OCI-LY7 (cell line): Measurements from ENCODE around the gene DUSP7. TPM values are rescaled to one million over a fixed set of nuclear protein-coding genes. Genes with fewer than 3 reads are reported as not detected.

Experiments used
- BruUV-seq: library from RNA; stranded (reverse); fragments of 400-500 nt; replicated peaks from 2 replicates; lab custom pipeline; 2021; lab: Mats Ljungman, UMichigan
- CTCF ChIA-PET: fragments of 300-600 bp; sonication (Branson Sonifier 250); formaldehyde crosslinking; loops from one replicate; lab custom pipeline; 2022; ENCODE audit warnings: antibody characterized with exemption; ENCODE audit not compliant: unreplicated experiment; lab: Charles Lee
- POLR2A ChIA-PET: fragments of 300-600 bp; sonication (Branson Sonifier 250); formaldehyde crosslinking; loops from one replicate; lab custom pipeline; 2022; ENCODE audit warnings: antibody characterized with exemption; lab: Charles Lee
- DNase-seq: peaks from one replicate; pipeline ENCODE4 v3.0.0-alpha.2; 2015; ENCODE audit warnings: low spot score
- H2AFZ ChIP-seq: fragments of 200-600 bp; sonication (generic), shearing (Covaris generic); 2 replicates; pipeline ENCODE4 v1.6.1; 2014; ENCODE audit warnings: mild to moderate bottlenecking, antibody characterized with exemption, low read length, moderate library complexity
- H3K27ac ChIP-seq: fragments of 200-600 bp; sonication (generic); 2 replicates; pipeline ENCODE4 v1.5.1; 2014; ENCODE audit warnings: mixed run types, low read depth, mild to moderate bottlenecking, moderate library complexity, low read length, inconsistent platforms; ENCODE audit not compliant: poor library complexity, severe bottlenecking
- H3K36me3 ChIP-seq: fragments of 200-600 bp; sonication (generic); 2 replicates; pipeline ENCODE4 v1.6.1; 2014; ENCODE audit warnings: mild to moderate bottlenecking, antibody characterized with exemption, low read length, moderate library complexity, mixed read lengths; ENCODE audit not compliant: insufficient read depth
- H3K4me1 ChIP-seq: fragments of 200-600 bp; sonication (generic); 2 replicates; pipeline ENCODE4 v1.5.1; 2014; ENCODE audit warnings: mild to moderate bottlenecking, low read length; ENCODE audit not compliant: insufficient read depth, poor library complexity, severe bottlenecking
- H3K4me2 ChIP-seq: fragments of 200-600 bp; sonication (generic); 2 replicates; pipeline ENCODE4 v1.6.1; 2014; ENCODE audit warnings: mild to moderate bottlenecking, low read length
- H3K4me3 ChIP-seq: fragments of 200-600 bp; sonication (generic); 2 replicates; pipeline ENCODE4 v1.5.1; 2014; ENCODE audit warnings: mild to moderate bottlenecking, low read depth, low read length; ENCODE audit not compliant: poor library complexity, severe bottlenecking
- H3K79me2 ChIP-seq: fragments of 200-600 bp; sonication (generic); 2 replicates; pipeline ENCODE4 v1.6.1; 2016; ENCODE audit warnings: low read depth, mild to moderate bottlenecking, low read length, moderate library complexity, mixed read lengths; ENCODE audit not compliant: insufficient read depth
- H3K9me2 ChIP-seq: fragments of 200-600 bp; sonication (generic); 2 replicates; pipeline ENCODE4 v1.6.1; 2016; ENCODE audit warnings: mild to moderate bottlenecking, low read length, mixed read lengths; ENCODE audit not compliant: insufficient read depth
- H3K9me3 ChIP-seq: fragments of 200-600 bp; sonication (generic); 2 replicates; pipeline ENCODE4 v1.6.1; 2014; ENCODE audit warnings: mild to moderate bottlenecking, mixed run types, low read length, mixed read lengths
- H4K20me1 ChIP-seq: fragments of 200-600 bp; sonication (generic); 2 replicates; pipeline ENCODE4 v1.6.1; 2014; ENCODE audit warnings: mild to moderate bottlenecking, antibody characterized with exemption, low read length, moderate library complexity, mixed read lengths; ENCODE audit not compliant: insufficient read depth
- CTCF ChIP-seq: fragments of 200-600 bp; sonication (generic); conservative IDR thresholded peaks from 2 replicates; pipeline ENCODE4 v1.5.1; 2014; ENCODE audit warnings: mild to moderate bottlenecking, antibody characterized with exemption, low read length, moderate library complexity, mixed read lengths
- EZH2phosphoT487 ChIP-seq: fragments of 200-600 bp; sonication (generic); IDR thresholded peaks from 2 replicates; pipeline ENCODE4 v1.6.1; 2018; ENCODE audit warnings: low read depth, borderline replicate concordance, mild to moderate bottlenecking, mixed run types, antibody characterized with exemption, low read length, moderate library complexity, mixed read lengths
- intact Hi-C: fragments of 100-400 bp; cut with micrococcal nuclease; formaldehyde crosslinking; loops from one replicate; pipeline ENCODE4 v1.10.0; 2022; ENCODE audit not compliant: unreplicated experiment
- total RNA-seq, 2 experiments: library from RNA; depleted of rRNA in 1 of 2; stranded (reverse); fragments of >200 nt in 1 of 2; shearing (Covaris generic) in 1 of 2; gene quantifications; 2 replicates each; pipeline ENCODE4 v1.2.3, GENCODE V29; 2014 to 2022

DUSP7 gene
- total RNA-seq, 2 experiments from 2014 or later, result 11.4 to 14.4 TPM

- Histone ChIP-seq H3K4me3 (no peak overlapping the region), H3K9me3 (no peaks in the 10 kb centered on the region), H3K79me2 (no peaks in the 10 kb centered on the region), H4K20me1 (no peaks in the 10 kb centered on the region), H2AFZ (no peak overlapping the region), H3K36me3 (peaks cover 12% of the 10 kb centered on the region; the same call in 1 of the 2 replicates), H3K4me2 (no peak overlapping the region), H3K4me1 (no peaks in the 10 kb centered on the region), H3K27ac (no peak overlapping the region), H3K9me2 (no peaks in the 10 kb centered on the region)
- CTCF ChIA-PET, result interaction anchor here (0.6 kb wide), 1 partner anchor 76 kb away, joined by 3 read pairs; no protein-coding TSS in a partner anchor
- no TSS peak for BruUV-seq
- DNase-seq, result no peak
- no peak for TF ChIP-seq EZH2phosphoT487
- no peak for TF ChIP-seq CTCF
- intact Hi-C loops, result no loop called here
- POLR2A ChIA-PET, result no interaction called here
These were observed 20.8 kb upstream of the DUSP7 start for GRCh38 chr3:52076896-52077780.

- H3K4me3 ChIP-seq, result no peak overlapping the region
- ChIA-PET POLR2A (interaction anchor here (0.6 kb wide), 1 partner anchor 486 kb away, joined by 3 read pairs; no protein-coding TSS in a partner anchor), CTCF (no interaction called here)
- intact Hi-C loops, result no loop called here
- no peak overlapping the region for H3K27ac ChIP-seq
- H3K79me2 ChIP-seq, result no peaks in the 10 kb centered on the region
- no peak for DNase-seq
- no peaks in the 10 kb centered on the region for H4K20me1 ChIP-seq
- no peak overlapping the region for H3K4me2 ChIP-seq
- H3K4me1 ChIP-seq, result no peaks in the 10 kb centered on the region
- H3K9me3 ChIP-seq, result no peaks in the 10 kb centered on the region
- TF ChIP-seq EZH2phosphoT487, result no peak
- no peak for TF ChIP-seq CTCF
- H3K36me3 ChIP-seq, result peaks cover 12% of the 10 kb centered on the region; the same call in 1 of the 2 replicates
- BruUV-seq, result no TSS peak
- no peaks in the 10 kb centered on the region for H3K9me2 ChIP-seq
- H2AFZ ChIP-seq, result no peak overlapping the region
These were observed 17.1 kb upstream of the DUSP7 start for GRCh38 chr3:52073490-52073889.

- H2AFZ ChIP-seq, result no peak overlapping the region
- no peaks in the 10 kb centered on the region for H4K20me1 ChIP-seq
- no peaks in the 10 kb centered on the region for H3K4me1 ChIP-seq
- no peak for TF ChIP-seq CTCF
- no peak for TF ChIP-seq EZH2phosphoT487
- peaks cover 12% of the 10 kb centered on the region; the same call in 1 of the 2 replicates for H3K36me3 ChIP-seq
- intact Hi-C loops, result no loop called here
- H3K79me2 ChIP-seq, result no peaks in the 10 kb centered on the region
- no peaks in the 10 kb centered on the region for H3K9me3 ChIP-seq
- ChIA-PET CTCF (no interaction called here), POLR2A (no interaction called here)
- no peak overlapping the region for H3K4me3 ChIP-seq
- no peaks in the 10 kb centered on the region for H3K9me2 ChIP-seq
- BruUV-seq, result no TSS peak
- no peak overlapping the region for H3K27ac ChIP-seq
- H3K4me2 ChIP-seq, result no peak overlapping the region
- no peak for DNase-seq
These were observed 16.1 kb upstream of the DUSP7 start for GRCh38 chr3:52072471-52072870.
